Adrenal gland (tissue), 5 donors: Measurements from ENCODE around the gene C13orf42.

Experiments used
- CTCF ChIP-seq, 6 experiments: fragments of 450-650 bp in 4 of 6; fragments of 200-600 bp in 2 of 6; sonication (generic) in 1 of 6; IDR thresholded peaks; 1 replicate in 5 of 6; 2 replicates in 1 of 6; pipeline versions ENCODE4 v1.5.1 to v1.8.0; 2016 to 2021; ENCODE audit warnings: antibody characterized with exemption in 6 of 6, mild to moderate bottlenecking in 2 of 6, moderate library complexity in 1 of 6
- POLR2A ChIP-seq, 2 donors: fragments of 450-650 bp; IDR thresholded peaks; one replicate each; pipeline ENCODE4 v1.6.1; 2017; ENCODE audit warnings: antibody characterized with exemption in 2 of 2, mild to moderate bottlenecking in 2 of 2, moderate library complexity in 1 of 2
- donor health status: DM: no; HTN: no; CAD: no.

GRCh38 chr13:51146667-51147066 is 35.6 kb upstream of the C13orf42 start:
- TF ChIP-seq CTCF (IDR thresholded peaks at IDR 0.05) = no peak
- TF ChIP-seq POLR2A (IDR thresholded peaks at IDR 0.05) = no peak
